GM12801 (cell line): ENCODE data around the gene ZNF425.

ENCODE experiments used
- CTCF ChIP-seq: IDR thresholded peaks from one replicate; pipeline ENCODE4 v1.5.1; 2011; ENCODE audit warnings: control low read depth; ENCODE audit not compliant: insufficient read length; ENCODE audit errors: extremely low read depth

ZNF425 gene

GRCh38 chr7:149099058-149099457, 27.1 kb downstream of the ZNF425 start:
- no peak for TF ChIP-seq CTCF

- no peak for TF ChIP-seq CTCF
Observed at GRCh38 chr7:149097088-149097487, 29.0 kb downstream of the ZNF425 start.

- TF ChIP-seq CTCF: no peak
Observed at GRCh38 chr7:149093228-149093627, 32.9 kb downstream of the ZNF425 start.

GRCh38 chr7:149090397-149091195, 35.5 kb downstream of the ZNF425 start, which contains the start of gene ZNF786:
Gene ZNF786, minus strand, starts transcription at chr7:149090718. Its CDS starts 78 bp downstream, at chr7:149090640.
- TF ChIP-seq CTCF: no peak

GRCh38 chr7:149087376-149087775, 38.7 kb downstream of the ZNF425 start:
- no peak for TF ChIP-seq CTCF

- TF ChIP-seq CTCF: no peak
Observed at GRCh38 chr7:149085866-149086265, 40.3 kb downstream of the ZNF425 start.

GRCh38 chr7:149084407-149084806, 41.7 kb downstream of the ZNF425 start:
- no peak for TF ChIP-seq CTCF
